ENCODE data around the gene ANKS1B.
"Not testable (repeated sequence)": the region's sequence is repeated elsewhere in the genome, so short reads cannot be mapped to it uniquely, and the experiment has no call there.

ANKS1B gene
- total RNA-seq = 0 to 0.29 (median 0.13) reads per million in 4 experiments

GRCh38 chr12:99984271-99985128 lies at the start of gene ANKS1B:
Gene ANKS1B (minus strand): TSS chr12:99984936. CDS start chr12:99984237, 699 bp downstream.
- DNase-seq = no peak

- no peak for DNase-seq
These were observed 47.1 kb upstream of the ANKS1B start for GRCh38 chr12:100031836-100032235.

- no peak for DNase-seq
These were observed 42.9 kb upstream of the ANKS1B start for GRCh38 chr12:100027671-100028070.

GRCh38 chr12:100026241-100026640 lies 41.5 kb upstream of the ANKS1B start:
- DNase-seq = no peak

GRCh38 chr12:100024974-100025555 lies 40.3 kb upstream of the ANKS1B start:
- DNase-seq = no peak

GRCh38 chr12:100020370-100020769 lies 35.6 kb upstream of the ANKS1B start:
- DNase-seq = no peak

GRCh38 chr12:100017056-100017455 lies 32.3 kb upstream of the ANKS1B start:
- DNase-seq = no peak

- not testable (repeated sequence) for DNase-seq
These were observed 31.6 kb upstream of the ANKS1B start for GRCh38 chr12:100016304-100016703.

GRCh38 chr12:100005846-100006245 lies 21.1 kb upstream of the ANKS1B start:
- not testable (repeated sequence) for DNase-seq

- DNase-seq = no peak
These were observed 13.1 kb upstream of the ANKS1B start for GRCh38 chr12:99997806-99998205.

- DNase-seq = no peak
These were observed 11.4 kb upstream of the ANKS1B start for GRCh38 chr12:99996095-99996494.

- no peak for DNase-seq
These were observed 895 bp upstream of the ANKS1B start for GRCh38 chr12:99985631-99986030.

GRCh38 chr12:99985129-99985570 lies 414 bp upstream of the ANKS1B start:
- DNase-seq = no peak

- no peak for DNase-seq
These were observed 1.1 kb downstream of the ANKS1B start for GRCh38 chr12:99983456-99984258.

- DNase-seq = no peak
These were observed 3.0 kb downstream of the ANKS1B start for GRCh38 chr12:99981639-99982190.

GRCh38 chr12:99979471-99979870 lies 5.3 kb downstream of the ANKS1B start:
- no peak for DNase-seq

- no peak for DNase-seq
These were observed 6.6 kb downstream of the ANKS1B start for GRCh38 chr12:99978152-99978551.

GRCh38 chr12:99977550-99977949 lies 7.2 kb downstream of the ANKS1B start:
- no peak for DNase-seq

- no peak for DNase-seq
These were observed 8.0 kb downstream of the ANKS1B start for GRCh38 chr12:99976762-99977161.

GRCh38 chr12:99975321-99975720 lies 9.4 kb downstream of the ANKS1B start:
- DNase-seq = no peak

- no peak for DNase-seq
These were observed 10.6 kb downstream of the ANKS1B start for GRCh38 chr12:99974146-99974545.

- DNase-seq = no peak
These were observed 18.3 kb downstream of the ANKS1B start for GRCh38 chr12:99966429-99966828.

- DNase-seq = no peak
These were observed 24.4 kb downstream of the ANKS1B start for GRCh38 chr12:99960311-99960710.
